ENCODE data around the gene CLSTN2. TPM values are rescaled to one million over a fixed set of nuclear protein-coding genes. Genes with fewer than 3 reads are reported as not detected.

Gene CLSTN2
- total and polyA plus RNA-seq, 2 of the 8 experiments (the other 6 are each of a cell fraction or from before 2014, with no cell fraction given) = 0.39 to 0.52 TPM

GRCh38 chr3:140603766-140604165, 668.8 kb downstream of the CLSTN2 start:
- H3K14ac ChIP-seq (ENCODE audit: insufficient read length) = no peak overlapping the region
- ChIA-PET CTCF (ENCODE audit: partially characterized antibody) (no interaction called here), POLR2A (ENCODE audit: partially characterized antibody) (no interaction called here)
- no peaks in the 10 kb centered on the region for H3K79me2 ChIP-seq (ENCODE audit: control insufficient read depth in 1 of 2, insufficient read depth in 2 of 2, low read length in 2 of 2)
- H3K79me1 ChIP-seq (ENCODE audit: low read depth, low read length) = no peaks in the 10 kb centered on the region
- FAIRE-seq = no peak
- no peaks in the 10 kb centered on the region; a peak in 1 of 7 replicates for H3K4me1 ChIP-seq (replicated peaks in 1 of 4; ENCODE audit: control insufficient read depth in 3 of 4, insufficient read depth in 4 of 4, low read length in 3 of 4)
- 85% methylated on average over 3 of the region's 3 CpGs; no CpG with 5 or more reads in 1 of the 2 experiments for WGBS, 2 experiments (ENCODE audit: extremely low coverage in 1 of 2, insufficient coverage in 1 of 2, insufficient read length in 1 of 2, insufficient replicate concordance in 2 of 2, low coverage in 1 of 2, low lambda C conversion rate in 2 of 2, missing lambda C conversion rate in 1 of 2)
- H3K9me3 ChIP-seq (ENCODE audit: insufficient read depth in 2 of 2, low read depth in 1 of 2, low read length in 1 of 2) = no peaks in the 10 kb centered on the region
- no peaks in the 10 kb centered on the region for H3K23me2 ChIP-seq (ENCODE audit: low read depth, low read length)
- no peak overlapping the region for H3K9ac ChIP-seq (replicated peaks in 1 of 4; ENCODE audit: extremely low read depth in 1 of 4, low read depth in 3 of 4, low read length in 3 of 4)
- no peaks in the 10 kb centered on the region for H4K20me1 ChIP-seq (replicated peaks in 1 of 2; ENCODE audit: control insufficient read depth in 1 of 2, insufficient read depth in 2 of 2, low read length in 2 of 2)
- no peak overlapping the region for H3K4me3 ChIP-seq (ENCODE audit: extremely low read depth in 1 of 4, insufficient read depth in 2 of 4, low read depth in 3 of 4, low read length in 4 of 4)
- no peak overlapping the region for H3K27ac ChIP-seq (ENCODE audit: low read depth, low read length)
- H3K18ac ChIP-seq (ENCODE audit: extremely low read depth, low read length) = no peak overlapping the region
- no peak overlapping the region for H3K23ac ChIP-seq (ENCODE audit: insufficient read length)
- no peak overlapping the region for H3K56ac ChIP-seq (replicated peaks; ENCODE audit: insufficient read length, low read depth, low read length)
- H2BK15ac ChIP-seq (ENCODE audit: low read length) = no peak overlapping the region
- H3K27me3 ChIP-seq (replicated peaks in 1 of 4; ENCODE audit: control insufficient read depth in 3 of 4, extremely low read depth in 1 of 4, insufficient read depth in 3 of 4, low read length in 3 of 4) = no peaks in the 10 kb centered on the region
- no peak for TF ChIP-seq RFX5 (IDR thresholded peaks at IDR 0.05; ENCODE audit: borderline replicate concordance, low read depth, low read length)
- no peak for TF ChIP-seq CEBPB (IDR thresholded peaks at IDR 0.05; ENCODE audit: low read depth, low read length)
- no peak for TF ChIP-seq CBX8 (IDR thresholded peaks at IDR 0.05; ENCODE audit: borderline replicate concordance, low read depth, low read length)
- TF ChIP-seq SIRT6 (IDR thresholded peaks at IDR 0.05; ENCODE audit: low read length) = no peak
- no peak for TF ChIP-seq TBP (IDR thresholded peaks at IDR 0.05; ENCODE audit: low read depth, low read length)
- TF ChIP-seq KDM1A (IDR thresholded peaks at IDR 0.05; ENCODE audit: borderline replicate concordance, low read length) = no peak
- TF ChIP-seq CTBP2 (IDR thresholded peaks at IDR 0.05; ENCODE audit: borderline replicate concordance, insufficient read depth, insufficient read length, low read length) = no peak
- TF ChIP-seq RXRA (IDR thresholded peaks at IDR 0.05; ENCODE audit: insufficient read depth, low read depth, low read length) = no peak
- TF ChIP-seq NRF1 (IDR thresholded peaks at IDR 0.05; ENCODE audit: low read depth, low read length) = no peak
- TF ChIP-seq RNF2 (IDR thresholded peaks at IDR 0.05; ENCODE audit: borderline replicate concordance, low read depth, low read length, missing control alignments, poor library complexity, severe bottlenecking) = no peak
- TF ChIP-seq SIN3A (conservative IDR thresholded peaks at IDR 0.05 in 1 of 2, IDR thresholded peaks at IDR 0.05 in 1 of 2; ENCODE audit: low read depth in 1 of 2, low read length in 2 of 2) = no peak
- H2BK20ac ChIP-seq (ENCODE audit: low read length) = no peak overlapping the region
- no peak overlapping the region for H2BK12ac ChIP-seq (ENCODE audit: low read depth, low read length)
- H2BK5ac ChIP-seq (ENCODE audit: low read depth, low read length) = no peak overlapping the region
- H2BK120ac ChIP-seq (replicated peaks; ENCODE audit: low read depth, low read length) = no peak overlapping the region
- no peak overlapping the region for H3K4ac ChIP-seq (replicated peaks; ENCODE audit: insufficient read length, low read depth, low read length)
- no peak overlapping the region for H4K91ac ChIP-seq (replicated peaks; ENCODE audit: insufficient read length, low read length)
- no peak overlapping the region for H2AFZ ChIP-seq (ENCODE audit: low read length)
- no peak overlapping the region for H2AK5ac ChIP-seq (ENCODE audit: low read depth, low read length)
- no peak overlapping the region for H3K4me2 ChIP-seq (ENCODE audit: insufficient read depth in 1 of 2, low read depth in 2 of 2, low read length in 2 of 2)
- no peak for DNase-seq (ENCODE audit: low read depth in 1 of 2, low spot score in 2 of 2)
- H3K36me3 ChIP-seq (ENCODE audit: control insufficient read depth in 2 of 4, insufficient read depth in 4 of 4, low read length in 3 of 4) = no peaks in the 10 kb centered on the region
- no peak overlapping the region for H4K5ac ChIP-seq (ENCODE audit: insufficient read length, low read depth, low read length)
- H4K8ac ChIP-seq (ENCODE audit: extremely low read depth, insufficient read depth, low read length) = no peak overlapping the region

Data from H1 (cell line).